Psoas muscle (tissue), 8 donors: Measurements from ENCODE around the gene EXOC3. TPM values are rescaled to one million over a fixed set of nuclear protein-coding genes. Genes with fewer than 3 reads are reported as not detected.

ENCODE experiments used
- ATAC-seq, 4 donors: fragments of 200-7000 bp; cut with Tn5 transposase; one replicate each; pipeline ENCODE4 v1.9.1; 2020; ENCODE audit warnings: moderate library complexity in 3 of 4, mild to moderate bottlenecking in 2 of 4
- DNase-seq, 2 donors: peaks; one replicate each; pipeline ENCODE4 v3.0.0-alpha.2; 2020
- H3K27ac ChIP-seq: fragments of 200-600 bp; one replicate; pipeline ENCODE4 v1.8.0; 2022
- H3K27me3 ChIP-seq, 3 donors: fragments of 200-600 bp in 1 of 3; one replicate each; pipeline versions ENCODE4 v1.6.1 to v1.8.0; 2013 to 2022; ENCODE audit warnings: low read length in 2 of 3, mild to moderate bottlenecking in 2 of 3, moderate library complexity in 1 of 3; ENCODE audit not compliant: insufficient read depth in 3 of 3
- H3K36me3 ChIP-seq, 2 donors: fragments of 200-600 bp in 1 of 2; one replicate each; pipeline versions ENCODE4 v1.6.1 to v1.8.0; 2013 to 2022; ENCODE audit warnings: low read depth in 1 of 2, mild to moderate bottlenecking in 1 of 2, moderate library complexity in 1 of 2; ENCODE audit not compliant: insufficient read depth in 1 of 2
- H3K4me1 ChIP-seq: fragments of 200-600 bp; one replicate; pipeline ENCODE4 v1.8.0; 2022
- H3K4me3 ChIP-seq: fragments of 200-600 bp; one replicate; pipeline ENCODE4 v1.8.0; 2022; ENCODE audit warnings: mild to moderate bottlenecking
- H3K9me3 ChIP-seq: fragments of 200-600 bp; one replicate; pipeline ENCODE4 v1.8.0; 2022
- WGBS, 3 donors: extraction: QIAGEN DNeasy Blood & Tissue Kit; methylation state at CpG; one replicate each; pipeline versions ENCODE4 v1.1.6 to v1.1.7; 2013; 5-methylcytosine and 5-hydroxymethylcytosine counted together
- intact Hi-C, 2 donors: fragments of 100-400 bp; cut with DNase I; formaldehyde crosslinking; loops; one replicate each; pipeline versions ENCODE4 v1.11.0 to v1.14.2; 2022
- polyA plus RNA-seq, 3 donors: library from polyadenylated mRNA; stranded (reverse); fragments of 200-250 nt; gene quantifications; one replicate each; pipeline ENCODE4 v1.2.3, GENCODE V29; 2013
- total RNA-seq, 4 donors: library from RNA; stranded (reverse); fragmentation: NEBNext Ultra II Directional in 2 of 4; extraction: Animal tissue kit (Norgen Biotek cat#: 25700) in 2 of 4; gene quantifications; one replicate each; pipeline versions ENCODE4 v1.2.1 to v1.2.4, GENCODE V29; 2021 to 2023
- TF ChIP-seq, protein P1 (sequence below): fragments of 200-600 bp; IDR thresholded peaks from one replicate; pipeline ENCODE4 v1.8.0; 2022; ENCODE audit warnings: antibody characterized with exemption
- donor health status: healthy with polysubstance abuse.
- donor health status: DM: no; HTN: no; CAD: no; lungs with moderate emphysema.
- donor health status: Bipolar disorder and iron deficiency.
- donor health status: healthy.
- donor health status: DM: yes; HTN: yes; CAD: no.
- donor health status: DM: no; HTN: no; CAD: no.
- donor health status: DM: no; HTN: no; CAD: no.
- donor health status: DM: yes; HTN: yes; CAD: no.

EXOC3 gene
- total and polyA plus RNA-seq, 7 donors = 38.2 to 63.4 (median 56.5) TPM

DNA sequence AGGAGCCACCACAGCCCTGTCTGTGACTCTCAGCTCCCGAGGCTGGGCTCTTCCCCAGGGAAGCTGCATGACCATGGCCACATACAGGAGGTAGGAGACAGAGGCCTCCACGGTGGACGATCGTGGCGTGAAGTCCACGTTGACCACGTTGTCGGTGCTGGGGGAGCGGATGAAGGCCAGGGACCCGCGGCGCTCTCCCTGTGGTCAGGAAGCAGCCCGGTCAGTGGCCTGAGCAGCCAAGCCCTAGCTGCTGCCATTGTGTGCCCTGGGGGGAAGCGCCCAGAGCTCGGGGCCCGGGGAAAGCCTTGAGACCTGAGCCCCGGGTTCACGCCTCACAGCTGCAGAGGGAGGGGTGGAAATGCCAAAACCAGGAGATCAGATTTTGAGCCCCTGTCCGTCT is 34.3 kb downstream of the EXOC3 start:
- no peak for DNase-seq
- Histone ChIP-seq H3K27me3 (peaks cover 0 to 69% (median 35%) of the 10 kb centered on the region in 3 donors), H3K9me3 (no peaks in the 10 kb centered on the region), H3K27ac (no peak overlapping the region), H3K4me1 (peaks cover 9% of the 10 kb centered on the region), H3K4me3 (no peak overlapping the region), H3K36me3 (no peaks in the 10 kb centered on the region)
- intact Hi-C loops = loop anchor here (10.0 kb wide), 1 partner anchor 138 kb away; the partner anchor contains the start of gene CEP72 (in 2 of the 2)
- TF ChIP-seq, protein P1, sequence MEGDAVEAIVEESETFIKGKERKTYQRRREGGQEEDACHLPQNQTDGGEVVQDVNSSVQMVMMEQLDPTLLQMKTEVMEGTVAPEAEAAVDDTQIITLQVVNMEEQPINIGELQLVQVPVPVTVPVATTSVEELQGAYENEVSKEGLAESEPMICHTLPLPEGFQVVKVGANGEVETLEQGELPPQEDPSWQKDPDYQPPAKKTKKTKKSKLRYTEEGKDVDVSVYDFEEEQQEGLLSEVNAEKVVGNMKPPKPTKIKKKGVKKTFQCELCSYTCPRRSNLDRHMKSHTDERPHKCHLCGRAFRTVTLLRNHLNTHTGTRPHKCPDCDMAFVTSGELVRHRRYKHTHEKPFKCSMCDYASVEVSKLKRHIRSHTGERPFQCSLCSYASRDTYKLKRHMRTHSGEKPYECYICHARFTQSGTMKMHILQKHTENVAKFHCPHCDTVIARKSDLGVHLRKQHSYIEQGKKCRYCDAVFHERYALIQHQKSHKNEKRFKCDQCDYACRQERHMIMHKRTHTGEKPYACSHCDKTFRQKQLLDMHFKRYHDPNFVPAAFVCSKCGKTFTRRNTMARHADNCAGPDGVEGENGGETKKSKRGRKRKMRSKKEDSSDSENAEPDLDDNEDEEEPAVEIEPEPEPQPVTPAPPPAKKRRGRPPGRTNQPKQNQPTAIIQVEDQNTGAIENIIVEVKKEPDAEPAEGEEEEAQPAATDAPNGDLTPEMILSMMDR = no peak
- WGBS, 3 donors = 55 to 68% (median 61%) methylated on average over 19 of the region's 19 CpGs
- ATAC-seq = no peak

DNA sequence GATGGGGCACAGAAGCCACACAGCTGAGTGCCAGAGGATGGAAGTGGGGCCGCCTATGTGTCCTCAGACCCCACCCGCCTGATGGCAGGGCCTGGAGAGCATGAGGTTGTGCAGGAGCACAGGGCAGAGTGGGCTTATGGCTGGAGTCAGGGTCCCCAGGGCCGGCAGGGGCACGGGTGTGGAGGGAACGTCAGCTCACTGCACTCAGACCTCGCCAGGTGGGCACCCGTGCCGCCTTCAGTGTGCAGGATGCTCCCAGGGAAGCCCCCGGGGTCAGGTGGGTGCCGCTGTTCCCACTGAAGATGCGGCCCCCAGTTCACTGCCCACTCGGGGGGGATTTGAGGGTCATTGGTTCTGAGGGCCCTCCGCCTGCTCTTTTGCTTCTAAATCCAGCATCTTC is 34.9 kb downstream of the EXOC3 start:
- ATAC-seq = no peak
- Histone ChIP-seq H3K27me3 (peaks cover 0 to 76% (median 37%) of the 10 kb centered on the region in 3 donors), H3K27ac (no peak overlapping the region), H3K4me1 (peaks cover 8% of the 10 kb centered on the region), H3K4me3 (no peak overlapping the region), H3K9me3 (no peaks in the 10 kb centered on the region), H3K36me3 (no peaks in the 10 kb centered on the region)
- WGBS, 3 donors = 73 to 81% (median 77%) methylated on average over 12 to 13 of the region's 13 CpGs
- TF ChIP-seq, protein P1 = no peak
- no peak for DNase-seq
- intact Hi-C loops = loop anchor here (10.0 kb wide), 1 partner anchor 137 kb away; the partner anchor contains the start of gene CEP72 (in 2 of the 2)

DNA sequence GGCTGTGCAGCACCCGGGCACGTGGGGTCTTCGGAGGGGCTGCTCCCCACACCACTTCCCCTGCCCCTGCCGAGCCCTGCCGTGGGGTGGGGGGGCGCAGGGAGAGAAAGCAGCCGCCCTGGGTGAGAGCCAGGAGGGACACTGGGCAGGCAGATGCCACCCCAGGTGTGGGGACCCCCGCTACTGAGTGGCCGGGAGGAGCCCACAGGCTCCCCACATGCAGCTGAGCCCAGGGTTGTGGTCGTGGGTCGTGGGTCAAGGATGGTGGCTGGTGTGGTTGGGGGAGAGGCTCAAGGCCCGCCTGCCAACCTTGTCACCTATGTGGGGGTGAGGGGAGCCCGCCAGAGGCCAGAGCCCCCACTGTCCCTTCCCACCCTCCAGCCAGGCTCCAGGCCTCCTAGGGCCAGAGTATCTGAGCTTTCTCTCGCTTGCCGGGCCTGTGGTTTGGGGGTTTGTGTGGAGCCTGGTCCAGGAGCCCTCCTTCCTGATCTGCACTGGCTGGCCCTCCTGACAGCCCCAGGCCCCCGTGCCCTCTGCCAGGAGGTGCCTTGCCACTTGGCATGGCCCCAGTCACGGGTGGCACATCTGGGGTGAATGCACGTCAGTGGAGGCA is 35.5 kb downstream of the EXOC3 start:
- H3K27ac ChIP-seq = no peak overlapping the region
- no peak overlapping the region for H3K4me3 ChIP-seq
- peaks cover 8% of the 10 kb centered on the region for H3K4me1 ChIP-seq
- H3K36me3 ChIP-seq = no peaks in the 10 kb centered on the region
- H3K27me3 ChIP-seq = peaks cover 0 to 82% (median 37%) of the 10 kb centered on the region in 3 donors
- DNase-seq (no peak), ATAC-seq (no peak)
- TF ChIP-seq, protein P1 = no peak
- intact Hi-C loops = loop anchor here (10.0 kb wide), 1 partner anchor 136 kb away; the partner anchor contains the start of gene CEP72 (in 2 of the 2)
- no peaks in the 10 kb centered on the region for H3K9me3 ChIP-seq
- WGBS, 3 donors = 44 to 51% (median 47%) methylated on average over 14 to 17 of the region's 18 CpGs

DNA sequence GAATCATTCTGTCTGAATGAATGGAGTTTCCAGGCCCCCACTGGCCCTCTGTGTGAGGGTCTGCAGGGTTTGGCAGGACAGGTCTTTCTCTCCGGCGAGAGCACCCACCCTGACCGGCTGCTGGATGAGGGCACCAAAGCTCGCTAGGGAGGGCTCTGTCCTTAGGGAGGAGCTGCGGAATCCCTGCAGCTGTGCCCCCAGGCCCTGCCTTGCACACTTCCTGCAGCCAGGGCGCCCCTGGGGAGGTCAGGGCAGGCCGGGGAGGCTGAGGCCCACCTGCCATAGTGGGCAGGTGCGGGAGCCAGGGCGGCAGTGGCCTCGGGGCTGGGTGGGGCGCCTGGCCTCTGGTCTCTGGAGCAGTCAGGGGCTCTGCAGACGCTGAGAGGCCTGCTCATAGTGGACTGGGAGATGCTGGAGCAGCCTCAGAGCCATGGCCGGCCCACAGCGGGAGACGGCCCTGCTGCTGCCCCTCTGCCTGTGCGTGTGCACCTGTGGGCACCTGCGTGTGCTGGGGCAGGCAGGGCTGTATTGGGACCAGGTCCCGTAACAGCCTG is 36.1 kb downstream of the EXOC3 start:
- ATAC-seq = peak in 2 of 4 donors; percentile 5 to 21
- Histone ChIP-seq H3K27me3 (peaks cover 0 to 86% (median 37%) of the 10 kb centered on the region in 3 donors), H3K27ac (no peak overlapping the region), H3K9me3 (no peaks in the 10 kb centered on the region), H3K36me3 (no peaks in the 10 kb centered on the region), H3K4me3 (no peak overlapping the region), H3K4me1 (peaks cover 8% of the 10 kb centered on the region)
- 52 to 61% (median 59%) methylated on average over 16 to 18 of the region's 18 CpGs for WGBS, 3 donors
- no peak for DNase-seq
- intact Hi-C loops = loop anchor here (10.0 kb wide), 1 partner anchor 136 kb away; the partner anchor contains the start of gene CEP72 (in 2 of the 2)
- TF ChIP-seq, protein P1 = no peak
